Measurements from ENCODE around the gene ACBD5. TPM values are rescaled to one million over a fixed set of nuclear protein-coding genes. Genes with fewer than 3 reads are reported as not detected.

Gene ACBD5
- total RNA-seq, 4 donors from 2014 or later, result 23.0 to 30.8 (median 25.6) TPM

- no peak for TF ChIP-seq CTCF (IDR thresholded peaks at IDR 0.05; ENCODE audit: low read depth)
These were observed 14.8 kb downstream of the ACBD5 start for GRCh38 chr10:27225642-27226257.

DNA sequence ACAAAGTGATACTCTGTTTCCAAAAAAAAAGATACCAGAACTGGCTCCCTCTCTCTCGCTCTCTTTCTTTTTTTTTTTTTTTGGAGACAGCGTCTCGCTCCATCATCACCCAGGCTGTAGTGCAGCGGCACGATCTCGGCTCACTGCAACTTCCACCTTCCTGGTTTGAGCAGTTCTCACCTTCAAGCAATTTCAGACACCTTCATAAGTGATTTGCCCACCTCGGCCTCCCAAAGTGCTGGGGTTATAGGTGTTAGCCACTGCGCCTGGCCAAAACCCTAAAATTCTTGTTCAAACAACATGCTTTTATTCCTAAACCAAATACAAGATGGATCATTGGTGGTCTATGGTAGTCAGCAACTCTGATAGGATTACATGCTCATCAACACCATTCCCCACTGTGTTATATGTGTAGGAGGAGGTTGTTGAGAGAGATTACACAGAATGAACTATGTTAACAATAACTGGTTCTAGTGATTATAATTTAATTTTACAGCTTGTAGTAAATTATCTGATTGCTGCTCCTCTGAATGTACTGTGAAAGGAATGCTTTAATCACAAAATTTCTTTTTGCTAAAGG is 15.5 kb downstream of the ACBD5 start:
- no peak for TF ChIP-seq CTCF (IDR thresholded peaks at IDR 0.05; ENCODE audit: low read depth)

- no peak for TF ChIP-seq CTCF (IDR thresholded peaks at IDR 0.05; ENCODE audit: low read depth)
These were observed 16.6 kb downstream of the ACBD5 start for GRCh38 chr10:27223964-27224363.

DNA sequence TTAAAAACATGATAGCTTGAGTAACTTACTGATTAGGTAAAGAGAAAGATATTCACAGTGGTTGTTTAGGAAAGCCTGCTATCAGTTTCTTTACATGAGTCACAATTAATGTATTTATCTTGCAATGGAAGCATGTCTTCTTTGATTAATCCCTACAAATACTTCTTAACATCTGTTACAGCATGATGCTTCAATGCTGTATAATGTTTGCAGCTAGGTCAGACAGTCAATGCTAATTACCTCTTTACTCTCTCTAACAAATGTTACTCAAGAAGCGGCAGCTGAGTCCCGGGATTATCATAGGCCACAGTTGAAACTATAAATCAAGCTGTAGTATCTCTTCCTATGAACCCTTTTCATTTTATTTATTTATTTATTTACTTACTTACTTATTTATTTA is 33.2 kb downstream of the ACBD5 start:
- no peak for TF ChIP-seq CTCF (IDR thresholded peaks at IDR 0.05; ENCODE audit: low read depth)

- TF ChIP-seq CTCF (IDR thresholded peaks at IDR 0.05; ENCODE audit: low read depth), result no peak
These were observed 36.8 kb downstream of the ACBD5 start for GRCh38 chr10:27203806-27204205.

DNA sequence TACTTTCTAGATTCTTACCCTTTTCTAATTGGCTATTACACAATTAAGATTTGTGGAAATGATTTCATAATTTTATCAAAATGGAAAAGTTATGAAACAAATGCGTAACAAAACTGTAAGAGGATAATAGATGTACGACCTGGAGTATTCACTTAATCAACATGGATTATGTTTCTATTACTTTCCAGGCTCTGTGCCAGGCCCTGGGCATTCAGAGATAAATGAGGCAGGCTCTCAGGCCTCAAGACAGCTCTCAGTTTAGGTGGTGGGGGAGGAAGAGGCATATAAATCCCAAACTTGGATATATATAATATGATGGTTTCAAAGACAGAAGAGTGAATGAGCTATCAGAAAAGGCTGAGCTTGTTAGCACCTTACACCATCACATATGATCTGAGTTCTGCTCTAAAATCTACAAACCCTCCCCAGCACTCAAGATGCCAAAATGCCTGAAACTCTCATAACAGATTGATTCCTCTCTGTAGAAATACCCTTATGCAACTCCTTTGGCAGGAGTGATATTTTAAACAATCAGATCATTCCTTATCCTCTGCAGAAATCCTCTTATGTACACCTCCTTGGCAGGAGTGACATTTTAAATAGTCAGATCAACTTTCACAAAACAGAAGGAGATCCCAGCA is 42.5 kb downstream of the ACBD5 start:
- TF ChIP-seq CTCF (IDR thresholded peaks at IDR 0.05; ENCODE audit: low read depth), result no peak

DNA sequence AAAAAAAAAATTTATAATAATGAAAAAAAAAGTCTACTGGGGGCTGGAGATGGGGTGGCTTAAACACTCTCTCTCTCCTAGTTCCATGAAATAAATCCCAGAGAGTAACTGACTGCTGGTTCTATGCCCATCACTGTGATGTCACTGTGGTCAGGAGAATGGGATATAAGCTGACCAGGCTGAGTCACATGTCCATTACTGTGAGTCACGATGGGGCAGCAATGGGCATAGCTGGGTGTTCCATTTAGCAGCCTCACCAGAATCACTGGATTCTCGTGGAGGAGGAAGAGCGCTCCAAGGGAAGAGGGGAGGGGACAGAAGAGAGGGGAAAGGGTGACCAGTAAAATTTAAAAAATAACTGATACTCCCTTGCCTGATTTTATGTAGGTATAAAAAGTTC is 48.3 kb downstream of the ACBD5 start:
- TF ChIP-seq CTCF (IDR thresholded peaks at IDR 0.05; ENCODE audit: low read depth), result no peak

All from subcutaneous adipose tissue (tissue), 4 donors.